Vagina (tissue), 2 donors: Measurements from ENCODE around the gene EXPH5. TPM values are rescaled to one million over a fixed set of nuclear protein-coding genes. Genes with fewer than 3 reads are reported as not detected.

ENCODE experiments used
- DNase-seq, 2 donors: peaks; one replicate each; pipeline ENCODE4 v3.0.0-alpha.2; 2017; ENCODE audit errors: extremely low spot score in 2 of 2
- H3K27ac ChIP-seq: fragments of 200-600 bp; sonication (generic); one replicate; pipeline ENCODE4 v1.5.1; 2019
- H3K27me3 ChIP-seq: fragments of 200-600 bp; sonication (generic); one replicate; pipeline ENCODE4 v1.5.1; 2019
- H3K36me3 ChIP-seq, 2 donors: fragments of 200-600 bp; sonication (generic); one replicate each; pipeline ENCODE4 v1.5.1; 2017 to 2019
- H3K4me1 ChIP-seq: fragments of 200-600 bp; sonication (generic); one replicate; pipeline ENCODE4 v1.5.1; 2019
- H3K4me3 ChIP-seq, 2 donors: fragments of 200-600 bp; sonication (generic); 1 replicate in 1 of 2; 2 replicates in 1 of 2; pipeline ENCODE4 v1.5.1; 2016 to 2019
- H3K9me3 ChIP-seq: fragments of 200-600 bp; sonication (generic); one replicate; pipeline ENCODE4 v1.5.1; 2019
- CTCF ChIP-seq, 3 experiments: fragments of 450-650 bp in 2 of 3; fragments of 200-600 bp in 1 of 3; sonication (generic) in 1 of 3; IDR thresholded peaks; one replicate each; pipeline ENCODE4 v1.5.1; 2017 to 2019; ENCODE audit warnings: antibody characterized with exemption in 3 of 3, mild to moderate bottlenecking in 2 of 3, moderate library complexity in 2 of 3
- POLR2A ChIP-seq, 2 donors: fragments of 450-650 bp; IDR thresholded peaks; one replicate each; pipeline ENCODE4 v1.6.1; 2017; ENCODE audit warnings: antibody characterized with exemption in 2 of 2, mild to moderate bottlenecking in 2 of 2, moderate library complexity in 2 of 2
- POLR2AphosphoS5 ChIP-seq, 2 donors: sonication (generic); formaldehyde crosslinking; IDR thresholded peaks; one replicate each; pipeline ENCODE4 v1.9.0; 2017; ENCODE audit warnings: antibody characterized with exemption in 2 of 2, mild to moderate bottlenecking in 2 of 2, low read depth in 1 of 2; ENCODE audit not compliant: insufficient read depth in 1 of 2
- intact Hi-C: fragments of 100-400 bp; cut with DNase I; formaldehyde crosslinking; loops from one replicate; pipeline ENCODE4 v1.15.1; 2023
- total RNA-seq: library from RNA; depleted of rRNA; stranded (reverse); fragments of >200 nt; gene quantifications from one replicate; pipeline ENCODE4 v1.2.3, GENCODE V29; 2016

The EXPH5 gene
- total RNA-seq, 1 donor from 2014 or later = 16.7 TPM

DNA sequence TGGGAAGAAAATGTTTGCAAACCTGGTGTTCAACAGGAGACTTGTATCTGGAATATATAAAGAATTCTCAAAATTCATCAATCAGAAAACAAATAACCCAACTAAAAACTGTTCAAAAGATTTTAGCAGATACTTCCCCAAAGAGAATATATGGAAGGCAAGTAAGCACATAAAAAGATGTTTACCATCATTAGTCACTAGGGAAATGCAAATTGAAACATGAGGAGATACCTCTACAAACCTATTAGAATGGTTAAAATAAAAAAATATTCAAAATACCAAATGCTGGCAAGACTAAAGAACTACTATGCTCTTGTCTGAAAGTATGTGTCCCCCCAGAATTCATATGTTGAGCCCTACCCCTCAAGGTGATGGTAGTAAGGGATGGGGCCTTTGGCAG is 8.6 kb downstream of the EXPH5 start:
- TF ChIP-seq POLR2AphosphoS5 (IDR thresholded peaks at IDR 0.05; ENCODE audit: insufficient read depth in 1 of 2, low read depth in 1 of 2) (no peak), POLR2A (IDR thresholded peaks at IDR 0.05) (no peak), CTCF (IDR thresholded peaks at IDR 0.05) (no peak)
- intact Hi-C loops = no loop called here
- H3K4me3 ChIP-seq = no peak overlapping the region
- H3K27ac ChIP-seq = no peak overlapping the region
- no peaks in the 10 kb centered on the region for H3K27me3 ChIP-seq
- H3K9me3 ChIP-seq = no peaks in the 10 kb centered on the region
- DNase-seq = no peak
- H3K4me1 ChIP-seq = no peaks in the 10 kb centered on the region
- no peaks in the 10 kb centered on the region for H3K36me3 ChIP-seq

- no peaks in the 10 kb centered on the region for H3K27me3 ChIP-seq
- no peak overlapping the region for H3K4me3 ChIP-seq
- intact Hi-C loops = no loop called here
- H3K36me3 ChIP-seq = no peaks in the 10 kb centered on the region
- no peaks in the 10 kb centered on the region for H3K9me3 ChIP-seq
- no peak for TF ChIP-seq CTCF (IDR thresholded peaks at IDR 0.05)
- no peak for TF ChIP-seq POLR2A (IDR thresholded peaks at IDR 0.05)
- no peak for TF ChIP-seq POLR2AphosphoS5 (IDR thresholded peaks at IDR 0.05; ENCODE audit: insufficient read depth in 1 of 2, low read depth in 1 of 2)
- H3K27ac ChIP-seq = no peak overlapping the region
- DNase-seq = no peak
- H3K4me1 ChIP-seq = no peaks in the 10 kb centered on the region
Measured at GRCh38 chr11:108580645-108581044, 12.9 kb downstream of the EXPH5 start.

DNA sequence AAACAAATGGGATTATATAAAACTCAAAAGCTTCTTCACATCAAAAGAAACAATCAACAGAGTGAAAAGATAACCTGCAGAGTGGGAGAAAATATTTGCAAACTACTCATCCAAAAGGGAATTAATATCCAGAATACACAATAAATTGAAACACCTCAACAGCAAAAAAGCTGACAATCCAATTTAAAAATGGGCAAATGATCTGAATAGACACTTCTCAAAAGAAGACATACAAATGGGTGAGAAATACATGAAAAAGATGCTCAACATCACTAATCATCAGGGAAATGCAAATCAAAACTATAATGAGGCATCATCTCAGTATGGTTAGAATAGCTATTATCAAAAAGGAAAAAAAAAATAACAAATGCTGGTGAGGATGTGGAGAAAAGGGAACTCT is 13.5 kb downstream of the EXPH5 start:
- no peak for DNase-seq
- H3K9me3 ChIP-seq = no peaks in the 10 kb centered on the region
- no peak overlapping the region for H3K27ac ChIP-seq
- no peaks in the 10 kb centered on the region for H3K36me3 ChIP-seq
- no peaks in the 10 kb centered on the region for H3K27me3 ChIP-seq
- H3K4me1 ChIP-seq = no peaks in the 10 kb centered on the region
- intact Hi-C loops = no loop called here
- no peak overlapping the region for H3K4me3 ChIP-seq
- TF ChIP-seq CTCF (IDR thresholded peaks at IDR 0.05) (no peak), POLR2AphosphoS5 (IDR thresholded peaks at IDR 0.05; ENCODE audit: insufficient read depth in 1 of 2, low read depth in 1 of 2) (no peak), POLR2A (IDR thresholded peaks at IDR 0.05) (no peak)

- intact Hi-C loops = no loop called here
- Histone ChIP-seq H3K27me3 (no peaks in the 10 kb centered on the region), H3K9me3 (no peaks in the 10 kb centered on the region), H3K36me3 (no peaks in the 10 kb centered on the region), H3K4me1 (no peaks in the 10 kb centered on the region), H3K27ac (no peak overlapping the region), H3K4me3 (no peak overlapping the region)
- no peak for DNase-seq
- TF ChIP-seq CTCF (IDR thresholded peaks at IDR 0.05) = no peak
Measured at GRCh38 chr11:108576523-108576922, 17.0 kb downstream of the EXPH5 start.

GRCh38 chr11:108574675-108575074 is 18.9 kb downstream of the EXPH5 start:
- no peak overlapping the region for H3K4me3 ChIP-seq

More at GRCh38 chr11:108574675-108575074, 18.9 kb downstream of the EXPH5 start:
- no peaks in the 10 kb centered on the region for H3K4me1 ChIP-seq
- TF ChIP-seq POLR2AphosphoS5 (IDR thresholded peaks at IDR 0.05; ENCODE audit: insufficient read depth in 1 of 2, low read depth in 1 of 2) = no peak
- TF ChIP-seq CTCF (IDR thresholded peaks at IDR 0.05) = no peak
- TF ChIP-seq POLR2A (IDR thresholded peaks at IDR 0.05) = no peak
- H3K9me3 ChIP-seq = no peaks in the 10 kb centered on the region
- no peak overlapping the region for H3K27ac ChIP-seq
- H3K27me3 ChIP-seq = no peaks in the 10 kb centered on the region
- intact Hi-C loops = no loop called here
- H3K36me3 ChIP-seq = no peaks in the 10 kb centered on the region
- no peak for DNase-seq
